K562 (cell line): ENCODE results near the gene PPP1R14B. TPM values are rescaled to one million over a fixed set of nuclear protein-coding genes. Genes with fewer than 3 reads are reported as not detected.

Experiments
- ATAC-seq: fragments of 200-7000 bp; cut with Tn5 transposase; 3 replicates; pipeline ENCODE4 v1.9.1; 2020; ENCODE audit warnings: moderate library complexity
- BruUV-seq: library from RNA; stranded (reverse); fragments of 400-500 nt; replicated peaks from 2 replicates; lab custom pipeline; 2021; lab: Mats Ljungman, UMichigan
- CTCF ChIA-PET: fragments of 300-600 bp; formaldehyde crosslinking; extraction: SDS; loops from one replicate; lab custom pipeline; 2021; ENCODE audit warnings: low intra/inter-chr PET ratio; lab: Yijun Ruan, JAX
- POLR2A ChIA-PET: fragments of 300-600, 350-650 bp; sonication (Branson Sonifier 250); formaldehyde crosslinking; extraction: SDS; loops from one replicate; lab custom pipeline; 2021; ENCODE audit warnings: antibody characterized with exemption, inconsistent platforms; lab: Yijun Ruan, JAX
- DNase-seq, 4 experiments: peaks; one replicate each; pipeline versions ENCODE4 v3.0.0 to v3.0.0-alpha.2; 2011 to 2018; ENCODE audit warnings: low spot score in 3 of 4, mixed read lengths in 3 of 4; ENCODE audit errors: extremely low read depth in 1 of 4
- FAIRE-seq: peaks from 2 replicates; lab custom pipeline; 2011; peaks lifted over from hg19 to GRCh38; lab: Jason Lieb, UNC
- H2AFZ ChIP-seq: 2 replicates; pipeline ENCODE4 v1.6.0; 2011; ENCODE audit warnings: low read depth, low read length, control low read depth, inconsistent platforms
- H3K27ac ChIP-seq: fragments of 200-600 bp; 3 replicates; pipeline ENCODE4 v1.8.0; 2011; ENCODE audit warnings: low read depth, mild to moderate bottlenecking, control low read depth, inconsistent platforms, low read length, moderate library complexity, mixed read lengths; ENCODE audit errors: extremely low read depth
- H3K27me3 ChIP-seq, 2 experiments: fragments of 300-600 bp in 1 of 2; 2 replicates in 1 of 2; 3 replicates in 1 of 2; pipeline versions ENCODE4 v1.6.0 to v1.8.0; 2011; ENCODE audit warnings: inconsistent platforms in 2 of 2, low read length in 2 of 2, mild to moderate bottlenecking in 1 of 2, mixed read lengths in 1 of 2, moderate library complexity in 1 of 2; ENCODE audit not compliant: control insufficient read depth in 2 of 2, insufficient read depth in 2 of 2
- H3K36me3 ChIP-seq: fragments of 300-600 bp; 3 replicates; pipeline ENCODE4 v1.8.0; 2011; ENCODE audit warnings: mild to moderate bottlenecking, low read length, inconsistent platforms; ENCODE audit not compliant: control insufficient read depth, insufficient read depth
- H3K4me1 ChIP-seq, 2 experiments: fragments of 200-600 bp in 1 of 2; replicated peaks in 1 of 2; 2 replicates in 1 of 2; 3 replicates in 1 of 2; pipeline versions ENCODE4 v1.5.1 to v1.8.0; 2011; ENCODE audit warnings: inconsistent platforms in 2 of 2, low read length in 2 of 2, mild to moderate bottlenecking in 1 of 2, mixed read lengths in 1 of 2, moderate library complexity in 1 of 2; ENCODE audit not compliant: control insufficient read depth in 2 of 2, insufficient read depth in 2 of 2
- H3K4me2 ChIP-seq: 2 replicates; pipeline ENCODE4 v1.6.1; 2011; ENCODE audit warnings: low read length, control low read depth, inconsistent platforms, mixed read lengths; ENCODE audit not compliant: insufficient read depth
- H3K4me3 ChIP-seq: fragments of 200-600 bp; sonication (generic), shearing (Covaris generic); 2 replicates; pipeline ENCODE4 v1.5.1; 2016; ENCODE audit warnings: control low read depth, inconsistent platforms
- H3K79me2 ChIP-seq: fragments of 200-600 bp; 3 replicates; pipeline ENCODE4 v1.8.0; 2011; ENCODE audit warnings: low read length, inconsistent platforms; ENCODE audit not compliant: control insufficient read depth, insufficient read depth
- H3K9ac ChIP-seq, 2 experiments: 2 replicates each; pipeline versions ENCODE4 v1.6.0 to v1.6.1; 2011; ENCODE audit warnings: low read depth in 2 of 2, low read length in 2 of 2, control low read depth in 1 of 2, inconsistent platforms in 1 of 2, mild to moderate bottlenecking in 1 of 2, mixed read lengths in 1 of 2; ENCODE audit not compliant: insufficient read depth in 1 of 2
- H3K9me1 ChIP-seq: one replicate; pipeline ENCODE4 v1.6.0; 2011; ENCODE audit warnings: inconsistent platforms, mild to moderate bottlenecking, low read length, moderate library complexity; ENCODE audit not compliant: control insufficient read depth, insufficient read depth
- H3K9me3 ChIP-seq: replicated peaks from 2 replicates; pipeline ENCODE4 v1.5.1; 2011; ENCODE audit warnings: low read depth, low read length, inconsistent platforms; ENCODE audit not compliant: control insufficient read depth, insufficient read depth
- H4K20me1 ChIP-seq: replicated peaks from 2 replicates; pipeline ENCODE4 v1.6.1; 2011; ENCODE audit warnings: low read length, inconsistent platforms, mixed read lengths; ENCODE audit not compliant: control insufficient read depth, insufficient read depth
- ATF7 ChIP-seq: fragments of 450-650 bp; IDR thresholded peaks from 2 replicates; pipeline ENCODE4 v1.7.1; 2014; ENCODE audit warnings: mild to moderate bottlenecking, moderate library complexity
- NFIC ChIP-seq: fragments of 450-650 bp; IDR thresholded peaks from 2 replicates; pipeline ENCODE4 v1.6.1; 2017; ENCODE audit warnings: mild to moderate bottlenecking, inconsistent platforms
- NR2F6 ChIP-seq: fragments of 450-650 bp; formaldehyde crosslinking; IDR thresholded peaks from 2 replicates; pipeline ENCODE4 v1.4.0; 2020; ENCODE audit warnings: mild to moderate bottlenecking
- SMARCC2 ChIP-seq: fragments of 450-650 bp; IDR thresholded peaks from 2 replicates; pipeline ENCODE4 v1.6.1; 2017; ENCODE audit warnings: antibody characterized with exemption, moderate library complexity, mild to moderate bottlenecking, low read depth
- XRCC4 ChIP-seq: IDR thresholded peaks from one replicate; pipeline ENCODE4 v1.6.1; 2011; ENCODE audit not compliant: insufficient read depth, insufficient read length; ENCODE audit errors: extremely low read depth
- ZC3H8 ChIP-seq: fragments of 450-650 bp; IDR thresholded peaks from 2 replicates; pipeline ENCODE4 v1.6.1; 2017
- ZNF224 ChIP-seq: sonication (generic); formaldehyde crosslinking; IDR thresholded peaks from 2 replicates; pipeline ENCODE4 v1.8.0; 2022; ENCODE audit warnings: mild to moderate bottlenecking, missing genetic modification reagents
- ZNF274 ChIP-seq: IDR thresholded peaks from 2 replicates; pipeline ENCODE4 v1.6.1; 2011; ENCODE audit warnings: low read depth, mild to moderate bottlenecking, low read length, moderate library complexity, borderline replicate concordance
- ZNF780A ChIP-seq: fragments of 250-450 bp; sonication (Bioruptor Pico); IDR thresholded peaks from 2 replicates; pipeline ENCODE4 v1.5.0; 2021; ENCODE audit warnings: mild to moderate bottlenecking
- ZNF79 ChIP-seq: fragments of 250-450 bp; sonication (Bioruptor Pico); IDR thresholded peaks from 2 replicates; pipeline ENCODE4 v1.4.0; 2020; ENCODE audit warnings: low read depth, mild to moderate bottlenecking, moderate library complexity
- WGBS: fragments of 100-300 bp; shearing (Covaris generic); methylation state at CpG from one replicate; pipeline ENCODE4 v1.1.6; 2016; ENCODE audit warnings: low coverage, mixed read lengths; ENCODE audit not compliant: insufficient coverage; ENCODE audit errors: missing lambda C conversion rate; 5-methylcytosine and 5-hydroxymethylcytosine counted together
- in situ Hi-C: fragments of 300-500 bp; cut with MboI; formaldehyde crosslinking; loops from 4 replicates; pipeline ENCODE4 v1.15.0; 2018; ENCODE audit warnings: inconsistent platforms, mixed read lengths
- intact Hi-C: fragments of 100-400 bp; cut with micrococcal nuclease; formaldehyde crosslinking; loops from 2 replicates; pipeline ENCODE4 v1.14.2; 2022
- polyA plus RNA-seq, 8 experiments: library from polyadenylated mRNA; depleted of rRNA in 4 of 8; stranded (reverse) in 5 of 8; unstranded in 3 of 8; fragments of >200 nt; fragmentation: Nextera tagmentation in 2 of 8; fragmentation: Illumina TruSeq in 1 of 8; extraction: Ambion mirVana in 2 of 8; extraction: Trizol in 1 of 8; gene quantifications; 2 replicates each; pipeline versions ENCODE4 v1.2.1 to v1.2.3, GENCODE V29; 2011 to 2014; ENCODE audit warnings: inconsistent platforms in 1 of 8, missing spikeins in 1 of 8
- total RNA-seq, 7 experiments: library from RNA; depleted of rRNA in 6 of 7; stranded (reverse); fragments of >200 nt in 6 of 7; fragmentation: Illumina TruSeq in 2 of 7; extraction: Trizol in 2 of 7; gene quantifications; 2 replicates each; pipeline versions ENCODE4 v1.2.1 to v1.2.3, GENCODE V29; 2011 to 2021; ENCODE audit warnings: low replicate concordance in 1 of 7

PPP1R14B gene
- total and polyA plus RNA-seq, 9 of the 15 experiments (the other 6 are each of a cell fraction or from before 2014, with no cell fraction given), result 7.7 to 566 (median 212) TPM

- Histone ChIP-seq H3K9me1 (no peaks in the 10 kb centered on the region), H3K27me3 (no peaks in the 10 kb centered on the region), H3K27ac (no peak overlapping the region), H4K20me1 (0 out of 2 replicates have a peak, but pooled peaks cover 4% of the 10 kb centered on the region), H3K4me3 (no peak overlapping the region), H3K9me3 (no peaks in the 10 kb centered on the region), H3K36me3 (peaks cover 92% of the 10 kb centered on the region), H3K4me2 (no peak overlapping the region), H2AFZ (no peak overlapping the region), H3K79me2 (0 out of 3 replicates have a peak, but pooled peaks cover 2% of the 10 kb centered on the region), H3K4me1 (peaks cover 0 to 57% of the 10 kb centered on the region in 2 experiments; a peak in 2 of 5 replicates), H3K9ac (no peak overlapping the region)
- ChIA-PET CTCF (no interaction called here), POLR2A (interaction anchor here (4.4 kb wide), 1 partner anchor 10 kb away, joined by 43 read pairs; no protein-coding TSS in a partner anchor)
- ATAC-seq (peak; percentile 37; the same call in 2 of the 3 replicates), DNase-seq (no peak), FAIRE-seq (no peak)
- BruUV-seq, result no TSS peak
- in situ Hi-C loops, result no loop called here
- intact Hi-C loops, result no loop called here
- WGBS, result 90% methylated on average over 23 of the region's 32 CpGs
- TF ChIP-seq NFIC (no peak), ZNF274 (no peak), ATF7 (no peak), XRCC4 (no peak), NR2F6 (no peak), ZNF780A (CRISPR knock-in tag) (no peak), ZNF79 (CRISPR knock-in tag) (no peak), ZNF224 (CRISPR knock-in tag) (no peak), SMARCC2 (no peak), ZC3H8 (no peak)
- TF ChIP-seq, all 486 proteins: peak for 0
Observed at GRCh38 chr11:64258946-64259532, 12.3 kb upstream of the PPP1R14B start.
